Tibial artery (tissue), 4 donors: ENCODE data around the gene SALL2.

Source experiments
- DNase-seq, 2 donors: peaks; one replicate each; pipeline ENCODE4 v3.0.0-alpha.2; 2019
- H3K27ac ChIP-seq, 2 donors: fragments of 200-600 bp; sonication (generic) in 1 of 2; 1 replicate in 1 of 2; 2 replicates in 1 of 2; pipeline ENCODE4 v1.5.1; 2018 to 2019; ENCODE audit warnings: mild to moderate bottlenecking in 1 of 2
- H3K27me3 ChIP-seq, 2 donors: fragments of 200-600 bp; sonication (generic) in 1 of 2; one replicate each; pipeline versions ENCODE4 v1.5.1 to v1.6.0; 2016 to 2019
- H3K36me3 ChIP-seq, 3 donors: fragments of 200-600 bp; sonication (generic) in 2 of 3; one replicate each; pipeline ENCODE4 v1.5.1; 2016 to 2019; ENCODE audit warnings: mild to moderate bottlenecking in 2 of 3
- H3K4me1 ChIP-seq, 4 donors: fragments of 200-600 bp; sonication (generic) in 2 of 4; 1 replicate in 3 of 4; 2 replicates in 1 of 4; pipeline ENCODE4 v1.5.1; 2016 to 2019
- H3K4me3 ChIP-seq, 2 donors: fragments of 200-600 bp; sonication (generic) in 1 of 2; 1 replicate in 1 of 2; 2 replicates in 1 of 2; pipeline ENCODE4 v1.5.1; 2018 to 2019; ENCODE audit warnings: mild to moderate bottlenecking in 2 of 2
- H3K9me3 ChIP-seq, 3 donors: fragments of 200-600 bp; sonication (generic) in 1 of 3; one replicate each; pipeline ENCODE4 v1.5.1; 2016 to 2019
- intact Hi-C: fragments of 100-400 bp; cut with DNase I; formaldehyde crosslinking; loops from one replicate; pipeline ENCODE4 v1.15.0; 2023; ENCODE audit warnings: low total_unique reads
- TF ChIP-seq, protein P1 (sequence below), 2 experiments: fragments of 200-600 bp in 1 of 2; fragments of 450-650 bp in 1 of 2; IDR thresholded peaks; one replicate each; pipeline ENCODE4 v1.5.1; 2017 to 2019; ENCODE audit warnings: antibody characterized with exemption in 2 of 2, mild to moderate bottlenecking in 1 of 2, moderate library complexity in 1 of 2

The SALL2 gene

GRCh38 chr14:21494902-21495762 is 31.0 kb downstream of the SALL2 start:
- Histone ChIP-seq H3K4me1 (no peaks in the 10 kb centered on the region), H3K27me3 (no peaks in the 10 kb centered on the region), H3K9me3 (no peaks in the 10 kb centered on the region), H3K36me3 (peaks cover 71 to 100% (median 93%) of the 10 kb centered on the region in 3 donors), H3K27ac (no peak overlapping the region), H3K4me3 (no peak overlapping the region)
- DNase-seq: no peak
- TF ChIP-seq, protein P1, sequence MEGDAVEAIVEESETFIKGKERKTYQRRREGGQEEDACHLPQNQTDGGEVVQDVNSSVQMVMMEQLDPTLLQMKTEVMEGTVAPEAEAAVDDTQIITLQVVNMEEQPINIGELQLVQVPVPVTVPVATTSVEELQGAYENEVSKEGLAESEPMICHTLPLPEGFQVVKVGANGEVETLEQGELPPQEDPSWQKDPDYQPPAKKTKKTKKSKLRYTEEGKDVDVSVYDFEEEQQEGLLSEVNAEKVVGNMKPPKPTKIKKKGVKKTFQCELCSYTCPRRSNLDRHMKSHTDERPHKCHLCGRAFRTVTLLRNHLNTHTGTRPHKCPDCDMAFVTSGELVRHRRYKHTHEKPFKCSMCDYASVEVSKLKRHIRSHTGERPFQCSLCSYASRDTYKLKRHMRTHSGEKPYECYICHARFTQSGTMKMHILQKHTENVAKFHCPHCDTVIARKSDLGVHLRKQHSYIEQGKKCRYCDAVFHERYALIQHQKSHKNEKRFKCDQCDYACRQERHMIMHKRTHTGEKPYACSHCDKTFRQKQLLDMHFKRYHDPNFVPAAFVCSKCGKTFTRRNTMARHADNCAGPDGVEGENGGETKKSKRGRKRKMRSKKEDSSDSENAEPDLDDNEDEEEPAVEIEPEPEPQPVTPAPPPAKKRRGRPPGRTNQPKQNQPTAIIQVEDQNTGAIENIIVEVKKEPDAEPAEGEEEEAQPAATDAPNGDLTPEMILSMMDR (IDR thresholded peaks at IDR 0.05): no peak
- intact Hi-C loops: no loop called here

GRCh38 chr14:21486640-21487087 is 39.5 kb downstream of the SALL2 start:
- intact Hi-C loops: no loop called here
- peaks cover 42 to 59% (median 47%) of the 10 kb centered on the region in 3 donors for H3K36me3 ChIP-seq
- TF ChIP-seq, protein P1 (IDR thresholded peaks at IDR 0.05): no peak

GRCh38 chr14:21476925-21477681 is 49.0 kb downstream of the SALL2 start, which contains the start of the genes RAB2B and TOX4:
RAB2B (minus strand) TSS chr14:21476959; CDS start chr14:21476872, 87 bp downstream.
TOX4 (plus strand) TSS chr14:21477195; CDS start chr14:21477279, 84 bp downstream.
- TF ChIP-seq, protein P1 (IDR thresholded peaks at IDR 0.05): peak; percentile 99
- H3K36me3 ChIP-seq: peaks cover 4 to 38% (median 32%) of the 10 kb centered on the region in 3 donors
- H3K4me1 ChIP-seq: peaks cover 0 to 28% (median 17%) of the 10 kb centered on the region in 4 donors
- H3K27ac ChIP-seq: peak within 1 kb of the TSS; percentile 84 to 94
- H3K4me3 ChIP-seq: peak within 1 kb of the TSS; percentile 76 to 90
- intact Hi-C loops: no loop called here
- H3K9me3 ChIP-seq: no peaks in the 10 kb centered on the region
- H3K27me3 ChIP-seq: no peaks in the 10 kb centered on the region
- DNase-seq: peak; percentile 97 to 98

More at GRCh38 chr14:21486640-21487087, 39.5 kb downstream of the SALL2 start:
- no peaks in the 10 kb centered on the region for H3K4me1 ChIP-seq
- H3K27me3 ChIP-seq: no peaks in the 10 kb centered on the region
- no peak overlapping the region for H3K4me3 ChIP-seq
- no peak for DNase-seq
- H3K9me3 ChIP-seq: no peaks in the 10 kb centered on the region
- no peak overlapping the region for H3K27ac ChIP-seq

DNA sequence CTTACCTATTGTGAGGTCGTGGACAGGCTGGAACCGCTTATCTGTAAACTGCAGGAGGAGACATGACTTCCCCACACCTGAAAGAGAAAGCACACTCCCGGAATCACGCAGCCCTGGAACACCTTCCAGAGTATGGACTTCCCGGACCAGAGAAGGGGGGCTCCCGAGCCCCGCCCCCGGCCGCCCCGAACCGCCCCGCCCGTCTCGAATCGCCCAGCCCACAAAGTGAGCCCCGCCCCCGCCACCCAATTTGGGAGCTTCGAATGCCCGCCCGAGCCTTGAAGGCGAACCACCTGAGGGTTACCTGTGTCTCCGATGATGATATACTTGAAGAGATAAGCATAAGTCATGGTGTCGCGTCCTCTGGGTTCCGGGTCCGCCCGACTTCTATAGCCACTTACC is 49.6 kb downstream of the SALL2 start:
- Histone ChIP-seq H3K27ac (peak overlapping the region; percentile 84 to 94), H3K4me3 (peak overlapping the region; percentile 76 to 90), H3K36me3 (peaks cover 4 to 34% (median 26%) of the 10 kb centered on the region in 3 donors), H3K4me1 (peaks cover 0 to 28% (median 17%) of the 10 kb centered on the region in 4 donors), H3K9me3 (no peaks in the 10 kb centered on the region), H3K27me3 (no peaks in the 10 kb centered on the region)
- intact Hi-C loops: no loop called here
- DNase-seq: no peak
- TF ChIP-seq, protein P1 (IDR thresholded peaks at IDR 0.05): no peak

DNA sequence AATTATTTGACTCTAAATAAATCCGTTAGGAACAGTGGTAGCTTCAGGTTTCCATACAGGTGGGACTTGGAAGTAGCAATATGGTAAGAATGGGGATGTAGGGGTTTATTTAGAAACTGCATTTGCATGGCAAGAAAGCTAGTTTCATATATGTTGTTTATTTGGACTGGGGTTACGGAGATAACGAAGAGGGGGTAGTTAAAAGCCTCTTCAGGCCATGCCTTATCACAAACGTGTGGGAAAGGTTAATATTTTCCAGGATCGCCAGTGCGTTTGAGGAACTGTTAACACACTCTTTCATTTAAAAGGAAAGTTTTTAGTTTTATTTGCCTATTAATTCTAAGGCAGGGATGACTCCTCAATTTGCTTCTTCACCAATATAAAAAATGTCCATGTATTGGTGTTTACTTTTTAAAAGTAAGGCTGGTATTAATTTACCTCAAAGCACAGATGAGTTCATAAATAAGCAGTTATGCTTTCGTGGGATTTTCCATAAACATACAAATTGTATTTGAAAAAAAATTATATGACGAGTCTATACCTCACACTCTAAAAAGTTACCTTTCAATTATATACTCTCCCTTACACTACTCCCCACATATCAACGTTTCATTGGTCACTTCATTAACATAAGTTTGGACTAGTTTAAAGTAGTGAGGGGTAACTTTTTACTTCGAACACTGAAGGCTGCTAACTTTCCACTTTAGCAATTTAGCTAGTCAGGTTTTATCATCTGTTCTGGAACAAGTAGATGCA is 50.2 kb downstream of the SALL2 start:
- peaks cover 4 to 28% (median 20%) of the 10 kb centered on the region in 3 donors for H3K36me3 ChIP-seq
- no peaks in the 10 kb centered on the region for H3K27me3 ChIP-seq
- H3K27ac ChIP-seq: peak overlapping the region; percentile 84 to 94
- H3K9me3 ChIP-seq: no peaks in the 10 kb centered on the region
- TF ChIP-seq, protein P1 (IDR thresholded peaks at IDR 0.05): no peak
- H3K4me1 ChIP-seq: peaks cover 0 to 28% (median 17%) of the 10 kb centered on the region in 4 donors
- peak overlapping the region; percentile 76 to 90 for H3K4me3 ChIP-seq
- intact Hi-C loops: no loop called here
- DNase-seq: no peak
